Medulla oblongata (tissue), 1 donor: ENCODE measurements around the gene BCL7A.
"Not testable (repeated sequence)": the region's sequence is repeated elsewhere in the genome, so short reads cannot be mapped to it uniquely, and the experiment has no call there.

Experiments
- DNase-seq: peaks from one replicate; pipeline ENCODE4 v3.0.0-alpha.2; 2015; ENCODE audit errors: extremely low spot score

Gene BCL7A

DNA sequence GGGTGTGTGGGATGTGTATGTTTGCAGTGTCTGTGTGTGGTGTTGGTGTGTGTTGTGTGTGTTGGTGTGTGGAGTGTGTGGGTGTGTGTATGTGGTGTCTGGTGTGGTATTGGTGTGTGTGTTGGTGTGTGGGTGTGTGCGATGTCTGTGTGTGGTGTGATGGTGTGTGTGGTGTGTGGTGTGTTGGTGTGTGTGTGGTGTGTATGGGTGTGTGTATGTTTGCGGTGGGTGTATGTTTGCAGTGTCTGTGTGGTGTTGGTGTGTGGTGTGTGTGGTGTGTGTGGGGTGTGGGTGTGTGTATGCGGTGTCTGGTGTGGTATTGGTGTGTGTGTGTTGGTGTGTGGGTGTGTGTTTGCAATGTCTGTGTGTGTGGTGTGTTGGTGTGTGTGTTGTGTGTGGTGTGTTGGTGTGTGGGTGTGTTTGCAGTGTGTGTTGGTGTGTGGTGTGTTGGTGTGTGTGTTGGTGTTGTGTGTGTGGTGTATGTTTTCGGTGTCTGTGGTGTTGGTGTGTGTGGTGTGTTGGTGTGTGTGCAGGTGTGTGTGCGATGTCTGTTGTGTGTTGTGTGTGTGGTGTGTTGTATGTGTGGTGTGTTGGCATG, 72.6 kb downstream of the BCL7A start:
- DNase-seq: no peak

DNA sequence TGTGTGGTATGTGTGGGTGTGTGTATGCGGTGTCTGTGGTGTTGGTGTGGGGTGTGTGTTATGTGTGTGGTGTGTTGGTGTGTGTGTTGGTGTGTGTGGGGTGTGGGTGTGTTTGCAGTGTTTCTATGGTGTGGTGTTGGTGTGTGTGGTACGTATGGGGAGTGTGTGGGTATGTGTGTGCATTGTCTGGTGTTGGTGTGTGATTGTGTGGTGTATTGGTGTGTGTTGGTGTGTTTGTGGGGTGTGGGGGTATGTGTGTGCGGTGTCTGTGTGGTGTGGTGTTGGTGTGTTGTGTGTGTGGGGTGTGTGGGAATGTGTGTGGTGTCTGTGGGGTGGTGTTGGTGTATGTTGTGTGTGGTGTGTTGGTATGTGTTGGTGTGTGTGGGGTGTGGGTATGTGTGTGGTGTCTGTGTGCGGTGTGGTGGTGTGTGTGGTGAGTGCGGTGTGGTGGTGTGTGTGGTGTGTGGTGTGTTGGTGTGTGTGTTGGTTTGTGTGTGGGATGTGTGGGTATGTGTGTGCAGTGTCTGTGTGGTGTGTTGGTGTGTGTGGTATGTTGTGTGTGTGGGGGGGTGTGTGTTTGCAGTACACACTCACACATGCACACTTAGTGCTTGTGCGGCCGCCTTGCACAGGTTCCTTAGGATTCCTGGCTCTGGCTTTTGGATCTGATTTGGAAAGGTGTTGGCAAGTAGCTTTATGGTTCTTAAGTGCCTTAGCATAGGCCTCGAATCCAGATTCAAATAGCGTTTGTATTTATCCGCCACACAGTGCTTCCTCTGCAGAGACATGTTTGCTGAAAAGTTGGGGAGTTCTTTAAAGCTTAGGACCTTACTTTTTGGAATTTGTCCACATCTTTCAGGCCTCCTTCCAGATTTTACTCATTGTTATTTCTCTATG, 73.3 kb downstream of the BCL7A start:
- no peak for DNase-seq

DNA sequence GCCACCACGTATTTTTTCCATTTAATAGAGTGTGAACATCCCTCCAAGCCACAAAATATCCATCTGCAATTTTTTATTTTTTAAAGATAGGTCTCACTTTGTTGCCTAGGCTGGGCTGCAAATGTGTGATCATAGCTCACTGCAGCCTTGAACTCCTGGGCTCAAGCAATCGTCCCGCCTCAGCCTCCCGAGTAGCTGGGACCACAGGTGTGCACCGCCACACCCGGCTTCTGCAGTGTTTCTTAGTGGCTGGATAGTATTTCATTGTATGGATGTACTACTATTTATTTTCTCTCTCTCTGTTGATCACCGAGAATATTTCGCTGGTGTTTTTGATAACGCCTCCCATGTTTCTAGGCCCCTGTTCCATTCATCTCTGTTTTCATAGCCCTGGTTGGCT, 74.3 kb downstream of the BCL7A start:
- no peak for DNase-seq

DNA sequence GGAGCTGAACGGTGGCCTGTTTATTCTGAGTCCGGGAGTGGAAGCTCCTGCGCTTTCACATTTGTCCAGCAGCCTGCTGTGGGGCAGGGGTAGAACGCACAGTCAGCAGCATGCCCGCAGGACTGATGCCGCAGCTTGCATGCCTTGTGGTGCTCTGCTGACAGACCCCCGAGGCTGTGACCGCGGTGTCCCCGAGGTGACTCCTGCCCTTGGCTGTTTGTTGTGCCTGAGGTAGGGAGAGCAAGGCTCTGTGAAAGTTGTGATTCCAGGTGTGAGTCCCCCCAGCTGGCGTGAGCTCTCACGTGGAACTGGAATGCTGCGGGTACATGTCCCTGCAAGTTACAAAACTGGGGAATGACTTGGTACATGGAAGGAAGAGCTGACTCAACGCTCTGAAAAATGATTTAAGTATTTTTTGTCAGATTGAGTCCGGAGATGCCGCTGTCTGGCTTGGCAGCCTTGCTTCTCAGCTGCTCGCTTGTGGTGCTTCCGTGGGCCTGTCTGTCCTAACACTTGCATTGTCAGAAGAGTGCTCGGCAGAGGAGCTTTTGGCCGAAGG, 75.0 kb downstream of the BCL7A start:
- DNase-seq: no peak

DNA sequence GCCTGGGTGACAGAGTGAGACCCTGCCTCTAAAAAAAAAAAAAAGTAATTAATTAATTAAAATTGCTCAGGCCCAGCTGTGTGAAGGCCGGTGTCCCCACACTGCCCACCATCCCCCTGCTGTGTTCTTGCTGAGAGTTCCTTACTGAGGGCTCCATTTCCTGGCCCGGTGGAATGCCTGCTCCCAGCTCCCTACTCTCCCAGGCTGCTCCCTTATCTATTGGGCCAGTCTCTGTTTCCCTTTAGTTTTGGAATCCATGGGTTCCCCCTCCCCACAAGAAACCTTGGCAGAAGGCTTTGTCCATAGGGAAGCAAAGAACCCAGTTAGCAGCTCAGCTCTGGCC, 75.9 kb downstream of the BCL7A start:
- no peak for DNase-seq

DNA sequence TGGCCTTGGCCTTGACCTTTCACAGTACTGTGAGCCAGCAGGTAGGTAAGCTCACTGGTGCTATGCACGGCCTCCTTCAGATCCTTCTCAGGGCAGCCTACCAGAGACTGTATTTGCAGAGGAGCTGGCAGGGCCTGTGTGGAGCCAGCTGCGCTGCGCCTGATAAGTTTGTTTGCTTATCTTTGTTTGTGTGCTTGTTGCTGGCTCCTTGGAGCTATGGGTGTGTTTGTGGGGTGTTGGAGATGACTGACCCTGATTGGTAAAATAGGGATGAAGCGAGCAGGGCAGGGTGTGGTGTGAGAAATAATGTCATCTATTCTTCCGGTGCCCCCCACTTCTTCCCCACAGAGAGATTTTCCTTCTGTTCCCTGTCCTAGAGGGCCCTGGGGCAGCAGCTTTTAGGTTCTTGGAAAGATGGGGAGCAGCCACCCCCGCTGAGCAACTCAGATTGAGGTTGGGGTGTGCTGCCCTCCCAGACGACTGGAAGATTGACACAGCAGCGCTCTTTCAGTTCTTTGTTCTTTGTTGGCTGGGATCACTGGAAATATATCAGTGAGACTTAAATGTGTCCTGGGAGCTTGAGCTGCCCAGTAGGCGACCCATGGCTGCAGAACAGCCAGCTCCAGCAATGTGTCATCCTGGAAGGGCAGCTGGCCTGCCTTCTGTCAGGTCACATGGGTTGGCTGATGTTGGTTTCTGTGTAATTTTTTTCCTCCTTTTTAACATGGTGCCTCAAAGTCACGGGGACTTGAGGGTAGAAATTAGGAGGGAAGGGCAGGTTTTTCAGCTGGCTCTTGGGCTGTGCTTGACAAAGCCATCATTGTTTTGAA, 76.5 kb downstream of the BCL7A start:
- DNase-seq: peak; percentile 91

DNA sequence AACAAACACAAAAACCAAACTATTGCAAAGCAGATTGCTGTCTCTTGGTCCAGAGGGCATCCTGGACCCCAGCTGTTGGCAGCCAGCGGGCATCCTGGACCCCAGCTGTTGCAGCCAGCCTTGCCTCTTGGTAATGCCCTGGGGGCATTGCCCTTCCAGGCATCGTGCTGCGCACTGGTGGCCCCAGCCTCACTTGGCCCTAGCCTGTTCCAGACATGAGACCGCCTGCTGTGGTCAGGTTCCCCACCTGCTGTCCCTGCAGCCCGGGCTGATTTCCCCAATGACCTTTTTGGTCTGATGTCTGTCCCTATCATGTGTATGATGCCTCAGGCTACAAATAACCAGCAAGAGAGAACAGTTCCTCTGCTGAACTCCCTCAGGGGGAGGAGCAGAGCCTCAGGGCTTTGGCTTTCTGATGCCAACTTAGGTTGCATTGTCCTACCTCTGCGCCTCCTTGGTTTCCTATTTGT, 77.6 kb downstream of the BCL7A start:
- DNase-seq: no peak

DNA sequence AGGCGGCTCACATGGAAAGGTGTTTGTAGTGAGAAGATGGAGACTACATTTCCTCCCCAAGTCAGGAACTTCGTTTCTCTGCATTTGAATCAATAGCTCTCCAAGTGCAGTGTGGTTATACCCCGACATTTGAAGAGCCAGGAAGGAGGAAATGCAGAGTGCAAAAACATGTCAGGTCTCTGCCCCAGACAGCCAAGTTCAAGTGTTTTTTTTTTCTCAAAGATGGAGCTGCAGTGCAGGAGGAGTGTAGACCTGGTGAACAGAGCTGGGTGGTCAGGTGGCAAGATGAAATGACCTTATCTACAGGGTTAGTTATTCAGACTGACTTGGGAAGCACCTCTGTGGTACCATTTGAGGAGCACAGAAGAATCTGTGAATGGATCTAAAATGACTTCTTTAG, 78.2 kb downstream of the BCL7A start:
- DNase-seq: no peak

DNA sequence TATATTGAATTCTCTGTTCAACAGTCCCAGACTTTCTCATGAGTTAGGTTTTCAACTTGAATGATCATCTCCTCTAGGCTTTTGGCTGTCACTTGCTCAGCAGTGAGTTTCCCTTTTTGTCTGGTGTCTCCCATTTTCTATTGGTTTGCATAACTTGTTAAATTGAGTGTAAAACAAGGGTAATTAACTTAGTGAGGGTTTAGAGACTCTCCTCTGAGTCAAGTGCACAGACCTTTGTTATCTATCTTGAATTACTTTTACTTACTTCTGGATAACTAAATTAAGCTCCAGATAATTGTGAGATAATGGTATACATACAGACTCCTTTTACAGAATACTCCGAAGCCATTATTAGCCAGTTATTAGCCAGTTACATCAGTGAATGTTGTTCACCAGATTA, 78.9 kb downstream of the BCL7A start:
- DNase-seq: no peak

DNA sequence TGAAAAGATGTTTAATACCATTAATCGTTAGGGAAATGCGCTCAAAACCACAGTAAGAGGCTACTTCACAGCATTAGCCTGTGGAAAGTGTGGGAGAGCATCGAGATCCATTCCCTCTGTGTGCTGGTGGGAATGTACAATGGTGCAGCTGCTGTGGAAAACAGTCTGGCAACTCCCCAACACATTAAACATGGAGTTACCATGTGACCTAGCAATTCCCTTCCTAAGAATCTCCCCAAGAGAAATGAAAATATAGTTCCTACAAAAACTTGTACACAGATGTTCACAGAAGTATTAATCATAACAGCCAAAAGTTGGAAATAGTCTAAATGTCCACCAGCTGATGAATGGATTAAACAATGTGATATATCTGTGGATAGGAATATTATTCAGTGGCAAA, 80.6 kb downstream of the BCL7A start:
- DNase-seq: no peak

DNA sequence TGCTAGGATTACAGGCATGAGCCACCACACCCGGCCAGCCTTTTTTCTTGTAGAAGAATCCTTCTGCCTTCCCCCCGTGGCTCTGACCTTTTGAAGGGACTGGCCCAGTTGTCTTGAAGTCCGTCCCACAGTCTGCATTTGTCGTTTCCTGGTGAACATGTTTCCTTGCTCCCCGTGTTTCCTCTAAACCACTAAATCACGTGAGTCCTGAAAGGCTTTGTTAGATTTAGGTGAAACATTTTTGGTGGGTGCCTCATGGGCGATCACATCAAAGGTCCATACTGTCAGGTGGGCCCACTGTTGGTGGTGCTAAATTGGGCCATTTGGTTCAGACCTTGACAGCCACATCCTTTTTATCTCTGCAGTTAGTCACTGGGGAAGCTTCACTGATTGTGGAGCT, 83.2 kb downstream of the BCL7A start:
- DNase-seq: no peak

DNA sequence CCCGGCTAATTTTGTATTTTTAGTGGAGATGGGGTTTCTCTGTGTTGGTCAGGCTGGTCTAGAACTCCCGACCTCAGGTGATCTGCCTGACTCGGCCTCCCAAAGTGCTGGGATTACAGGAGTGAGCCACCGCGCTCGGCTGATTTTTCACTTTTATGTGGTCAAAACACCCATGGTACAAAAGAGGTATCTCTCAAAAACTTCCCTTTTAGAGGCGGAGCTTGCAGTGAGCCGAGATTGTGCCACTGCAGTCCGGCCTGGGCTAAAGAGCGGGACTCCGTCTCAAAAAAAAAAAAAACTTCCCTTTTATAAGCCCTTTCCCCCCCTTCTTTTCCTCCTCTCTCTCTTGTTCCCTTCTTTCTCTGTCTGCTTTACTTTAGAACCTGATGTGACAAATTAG, 83.8 kb downstream of the BCL7A start:
- DNase-seq: not testable (repeated sequence)

DNA sequence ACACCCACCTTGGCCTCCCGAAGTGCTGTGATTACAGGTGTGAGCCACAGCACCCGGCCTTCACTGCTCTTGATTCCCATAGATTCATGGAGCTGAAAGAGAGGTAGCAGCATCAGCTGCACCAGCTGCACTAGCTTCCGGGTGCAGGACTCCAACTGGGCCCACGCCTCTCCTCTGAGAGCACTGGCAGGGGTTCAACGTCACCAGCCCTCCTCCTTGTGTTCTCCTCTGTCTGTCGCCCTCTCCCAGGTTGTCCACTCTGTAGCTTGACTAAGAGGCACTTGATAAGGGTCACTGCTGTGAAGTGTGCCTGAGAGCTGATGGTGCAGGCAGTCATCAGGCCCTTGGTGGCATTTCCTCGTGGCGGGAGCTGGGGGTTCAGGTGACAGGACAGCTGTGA, 85.2 kb downstream of the BCL7A start:
- DNase-seq: no peak

DNA sequence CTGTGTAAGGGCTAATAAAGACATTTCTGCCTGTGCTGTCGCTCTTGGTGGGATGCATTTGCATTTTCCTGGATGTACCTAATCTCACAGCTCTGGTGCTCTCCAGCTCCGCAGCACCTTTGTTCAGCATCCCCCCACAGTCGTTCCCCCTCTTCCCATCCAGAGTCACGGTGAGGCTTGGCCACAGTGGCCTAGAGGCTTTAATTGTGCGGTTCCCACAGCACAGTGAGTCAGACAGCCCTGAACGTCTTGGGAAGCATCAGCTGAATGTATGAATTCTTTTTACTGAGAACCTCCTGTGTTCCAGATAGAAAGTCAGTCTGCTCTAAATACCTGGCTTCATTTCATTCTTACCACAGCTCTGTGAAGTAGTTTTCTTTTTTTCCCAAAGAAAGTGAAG, 85.6 kb downstream of the BCL7A start:
- DNase-seq: no peak

DNA sequence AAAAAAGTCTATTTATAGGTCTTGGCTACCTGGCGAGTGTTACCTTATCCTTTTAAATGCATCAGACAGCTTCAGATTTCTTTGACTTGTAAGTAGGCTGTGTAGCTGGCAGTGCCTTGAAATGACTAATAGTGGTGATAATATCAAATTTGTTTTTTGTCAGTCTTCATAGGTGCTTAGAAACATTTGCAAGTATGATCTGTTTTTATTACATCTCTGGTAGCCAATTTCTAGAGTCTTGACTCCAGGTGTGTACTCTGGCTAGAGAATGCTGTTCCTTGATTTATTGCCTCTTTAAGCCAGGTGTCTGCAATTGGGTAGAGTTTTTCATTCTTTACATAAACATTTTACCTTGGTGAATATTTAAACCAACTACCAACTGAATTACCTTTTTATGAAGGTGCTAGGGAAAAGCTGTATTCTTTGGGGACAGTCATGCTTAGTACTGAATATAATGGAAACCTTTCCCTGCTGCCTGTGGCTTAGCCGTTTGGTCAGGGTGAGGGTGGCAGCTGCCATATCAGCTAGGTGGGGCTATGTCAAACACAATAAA, 89.5 kb downstream of the BCL7A start:
- DNase-seq: no peak
